NCI-H524 treated with DMSO at 0.1 percent for 48 hours (cell line): ENCODE data around the gene ITGB5.

Experiments used
- DNase-seq: peaks from one replicate; lab custom pipeline; 2025; lab: John Stamatoyannopoulos, UW

ITGB5 gene, protein sequence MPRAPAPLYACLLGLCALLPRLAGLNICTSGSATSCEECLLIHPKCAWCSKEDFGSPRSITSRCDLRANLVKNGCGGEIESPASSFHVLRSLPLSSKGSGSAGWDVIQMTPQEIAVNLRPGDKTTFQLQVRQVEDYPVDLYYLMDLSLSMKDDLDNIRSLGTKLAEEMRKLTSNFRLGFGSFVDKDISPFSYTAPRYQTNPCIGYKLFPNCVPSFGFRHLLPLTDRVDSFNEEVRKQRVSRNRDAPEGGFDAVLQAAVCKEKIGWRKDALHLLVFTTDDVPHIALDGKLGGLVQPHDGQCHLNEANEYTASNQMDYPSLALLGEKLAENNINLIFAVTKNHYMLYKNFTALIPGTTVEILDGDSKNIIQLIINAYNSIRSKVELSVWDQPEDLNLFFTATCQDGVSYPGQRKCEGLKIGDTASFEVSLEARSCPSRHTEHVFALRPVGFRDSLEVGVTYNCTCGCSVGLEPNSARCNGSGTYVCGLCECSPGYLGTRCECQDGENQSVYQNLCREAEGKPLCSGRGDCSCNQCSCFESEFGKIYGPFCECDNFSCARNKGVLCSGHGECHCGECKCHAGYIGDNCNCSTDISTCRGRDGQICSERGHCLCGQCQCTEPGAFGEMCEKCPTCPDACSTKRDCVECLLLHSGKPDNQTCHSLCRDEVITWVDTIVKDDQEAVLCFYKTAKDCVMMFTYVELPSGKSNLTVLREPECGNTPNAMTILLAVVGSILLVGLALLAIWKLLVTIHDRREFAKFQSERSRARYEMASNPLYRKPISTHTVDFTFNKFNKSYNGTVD

DNA sequence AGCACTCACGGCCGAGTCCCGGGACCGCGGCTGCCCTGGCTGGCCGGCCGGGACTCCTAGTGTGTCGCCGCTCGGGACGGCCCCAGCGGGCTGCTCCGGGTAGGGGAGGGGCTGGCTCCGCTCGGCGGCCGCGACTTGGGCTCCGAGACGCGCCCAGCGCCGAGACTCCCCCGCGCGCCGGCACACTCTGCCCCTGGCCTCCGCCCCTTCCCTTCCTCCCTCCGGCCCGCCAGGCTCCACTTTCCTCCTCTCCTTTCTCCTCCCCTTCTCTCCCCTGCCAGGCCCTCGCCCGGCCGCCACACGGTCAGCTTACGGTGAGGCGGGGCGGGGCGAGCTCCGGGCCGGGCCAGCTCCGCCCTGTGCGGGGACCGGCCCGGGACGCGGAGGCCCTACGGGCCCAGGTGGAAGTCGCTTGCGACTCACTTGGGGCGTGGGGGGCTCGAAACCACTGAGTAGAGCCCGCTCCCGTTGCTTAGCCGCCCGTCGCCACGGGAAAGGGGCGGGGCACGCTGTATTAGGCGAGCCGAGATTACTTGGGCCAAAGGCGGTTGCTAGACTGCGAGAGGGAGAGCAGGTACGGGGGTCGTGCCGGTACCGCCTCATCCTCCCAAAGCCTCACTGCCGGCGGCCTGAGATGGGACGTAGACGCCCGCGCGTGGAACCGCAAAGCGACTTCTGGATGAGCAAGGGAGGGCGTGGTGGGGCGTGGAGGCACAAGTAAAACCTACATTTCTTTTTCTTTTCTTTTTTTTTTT lies at the start of gene ITGB5:
Gene ITGB5 (minus strand): TSS at position 189 of the 755 bp plus-strand sequence. CDS start 365 bp downstream, outside the sequence.
- peak; percentile 17 for DNase-seq

DNA sequence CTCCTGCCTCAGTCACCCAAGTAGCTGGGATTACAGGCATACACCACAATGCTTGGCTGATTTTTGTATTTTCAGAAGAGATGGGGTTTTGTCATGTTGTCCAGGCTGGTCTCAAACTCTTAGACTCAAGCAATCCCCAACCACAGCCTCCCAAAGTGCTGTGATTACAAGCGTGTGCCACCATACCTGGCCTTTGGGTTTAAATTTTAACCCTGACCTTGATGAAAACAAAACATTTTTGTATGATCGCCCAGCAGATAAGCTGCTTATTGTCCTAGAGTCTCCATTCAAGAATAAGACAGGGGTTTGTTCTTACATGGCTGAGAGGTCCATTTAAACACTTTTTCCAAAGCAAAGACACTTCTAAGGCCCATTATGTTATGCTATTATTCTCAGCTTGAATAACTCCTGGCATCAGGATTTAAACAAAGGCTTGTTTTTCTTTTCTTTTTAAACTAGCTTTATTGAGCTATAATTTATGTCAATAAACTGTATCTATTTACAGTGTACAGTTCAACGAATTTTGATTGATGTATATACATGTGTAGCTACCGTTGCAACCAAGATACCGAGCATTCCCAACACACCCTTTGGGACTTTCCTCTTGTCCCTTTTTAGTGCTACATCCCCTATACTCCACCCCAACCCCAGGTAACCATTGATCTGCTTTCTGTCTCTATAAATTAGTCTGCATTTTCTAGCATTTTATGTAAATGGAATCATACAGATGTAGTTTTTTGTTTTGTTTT lies 48.8 kb upstream of the ITGB5 start:
- no peak for DNase-seq

DNA sequence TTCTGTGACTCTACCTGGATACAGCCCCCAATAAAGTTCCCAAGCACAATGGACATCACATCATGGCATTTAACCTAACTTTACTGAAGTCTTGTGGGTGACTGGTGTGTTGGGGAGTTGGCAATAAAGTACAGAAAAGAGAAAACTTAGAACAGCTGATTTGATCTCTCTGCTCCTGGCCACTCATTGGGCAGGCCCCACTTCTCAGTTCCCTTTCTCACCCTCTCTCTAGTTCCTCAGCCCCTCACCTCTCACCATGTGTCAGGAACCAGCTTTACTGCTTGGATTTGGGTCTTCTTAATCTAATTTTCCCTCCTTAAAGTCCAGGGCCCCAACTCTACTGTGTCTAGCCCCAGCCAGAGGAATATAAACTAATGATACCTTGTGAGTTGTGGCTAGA lies 48.1 kb upstream of the ITGB5 start:
- DNase-seq = no peak

DNA sequence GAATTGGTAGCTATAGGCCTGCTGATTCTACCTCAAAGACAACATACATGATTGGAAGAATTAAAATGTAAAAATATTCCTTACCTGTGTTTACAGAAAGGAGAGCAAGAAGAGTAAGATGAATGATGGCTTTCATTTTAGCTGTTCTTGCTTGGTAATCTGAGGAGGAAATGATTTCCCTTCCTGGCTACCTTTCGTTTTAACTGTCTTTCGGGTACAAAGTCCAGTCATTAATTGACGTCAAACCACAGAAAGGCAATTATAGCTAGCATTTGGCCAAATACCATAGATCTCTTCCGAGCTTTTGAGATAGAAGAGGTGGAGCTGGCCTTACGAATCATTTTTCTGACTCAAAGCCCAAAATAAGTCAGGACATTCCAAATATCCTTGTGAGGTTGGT lies 47.4 kb upstream of the ITGB5 start, which contains the start of gene MUC13:
Gene MUC13 (minus strand): TSS at position 175 of the 400 bp plus-strand sequence. CDS start 39 bp downstream, at position 136.
- no peak for DNase-seq

DNA sequence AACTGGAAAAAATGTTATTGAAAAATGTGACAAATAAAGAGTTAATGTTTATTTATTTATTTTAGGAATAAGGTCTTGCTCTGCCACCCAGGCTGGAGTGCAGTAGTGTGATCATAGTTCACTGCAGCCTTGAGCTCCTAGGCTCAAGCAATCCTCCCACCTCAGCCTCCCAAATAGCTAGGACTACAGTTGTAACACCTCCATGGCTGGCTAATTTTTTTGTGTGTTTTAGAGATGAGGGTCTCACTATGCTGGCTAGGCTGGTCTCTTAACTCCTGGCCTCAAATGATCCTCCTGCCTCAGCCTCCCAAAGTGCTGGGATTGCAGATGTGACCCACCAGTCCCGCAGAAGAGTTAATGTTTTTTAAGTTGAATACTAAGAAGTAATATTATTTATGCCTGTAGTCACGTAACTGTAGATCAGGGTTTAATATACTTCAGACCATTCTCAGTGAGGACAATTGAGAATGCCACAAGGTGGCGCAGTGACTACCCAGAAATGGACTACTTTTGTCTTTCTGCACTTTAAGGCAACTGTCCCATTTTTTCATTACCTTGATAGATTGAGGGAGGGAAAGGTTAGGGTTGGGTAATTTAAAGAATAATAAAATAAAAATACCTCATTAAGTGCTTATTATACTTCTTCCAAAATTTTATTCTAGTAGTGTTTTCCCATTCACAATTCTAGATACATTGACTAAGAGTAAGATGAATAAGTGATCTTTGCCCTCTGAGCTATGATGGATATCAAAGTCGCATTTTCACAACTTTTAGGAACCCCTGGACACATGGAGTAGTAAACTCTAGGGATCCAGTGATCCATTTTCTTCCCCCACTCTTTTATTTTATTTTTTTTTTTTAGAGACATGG lies 41.4 kb upstream of the ITGB5 start:
- DNase-seq = no peak

DNA sequence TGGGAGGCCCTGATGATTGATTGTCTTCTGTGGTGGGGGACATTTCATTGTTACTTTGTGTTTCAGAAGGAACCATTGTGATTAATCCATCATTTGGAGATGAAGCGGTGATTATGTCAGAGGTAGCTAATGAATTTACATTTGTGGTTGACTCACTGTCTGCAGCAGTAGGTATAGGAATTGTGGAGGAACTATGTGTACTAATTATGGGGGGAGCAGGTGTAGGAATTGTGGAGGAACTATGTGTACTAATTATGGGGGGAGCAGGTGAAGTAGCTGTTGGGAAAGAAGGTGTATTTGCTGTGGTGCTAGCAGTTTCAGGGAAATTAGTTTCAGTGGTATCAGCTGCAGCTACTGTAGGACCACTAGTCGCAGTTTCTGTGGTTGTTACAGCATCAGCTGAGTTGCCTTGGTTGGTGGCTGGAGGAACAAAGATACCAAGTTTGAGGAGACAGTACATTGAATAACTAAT lies 40.4 kb upstream of the ITGB5 start:
- no peak for DNase-seq

DNA sequence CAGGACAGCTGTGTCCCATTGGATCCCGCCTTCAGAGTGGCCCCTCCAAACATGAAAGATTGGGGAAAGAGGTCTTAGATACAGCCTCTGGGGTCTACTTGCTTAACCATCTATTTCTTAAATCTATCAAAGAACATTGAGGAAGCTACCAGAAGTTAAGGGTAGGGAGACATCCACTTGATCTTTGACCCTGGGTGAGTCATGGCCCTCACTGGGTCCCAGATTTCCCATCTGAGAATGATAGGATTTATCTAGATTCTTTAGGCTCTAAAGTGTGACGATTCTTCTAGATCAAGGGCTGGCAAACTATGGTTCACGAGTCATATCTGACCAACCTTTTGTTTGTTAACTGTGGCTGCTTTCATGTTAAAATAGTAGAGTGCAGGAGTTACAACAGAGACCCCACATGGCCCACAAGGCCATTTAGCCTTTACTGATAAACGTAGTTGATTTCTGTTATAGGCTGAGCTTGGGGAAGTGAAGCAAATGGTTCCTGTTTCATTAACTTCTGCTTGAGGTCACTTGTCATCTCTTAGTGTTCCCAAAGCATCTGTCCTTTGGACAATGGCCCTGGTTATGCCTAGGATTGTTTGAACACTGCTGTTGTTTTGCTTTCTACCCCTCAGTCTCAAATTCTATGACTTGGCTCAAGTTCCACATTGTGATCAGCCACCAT lies 39.4 kb upstream of the ITGB5 start:
- no peak for DNase-seq

DNA sequence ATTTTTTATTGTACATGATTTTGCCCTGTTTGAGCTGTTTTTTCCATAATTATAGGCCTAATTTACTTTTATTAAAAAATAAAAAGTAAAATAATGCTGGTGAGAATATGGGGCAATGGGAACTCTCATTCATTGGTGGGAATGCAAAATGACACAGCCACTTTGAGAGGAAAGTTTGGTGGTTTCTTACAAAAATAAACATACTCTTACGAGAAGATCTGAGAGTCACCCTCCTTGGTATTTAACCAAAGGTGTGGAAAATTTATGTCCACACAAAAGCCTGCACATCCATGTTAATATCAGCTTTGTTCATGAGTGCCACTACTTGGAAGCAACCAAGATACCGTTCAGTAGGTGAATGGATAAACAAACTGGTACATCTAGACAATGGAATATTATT lies 37.6 kb upstream of the ITGB5 start:
- no peak for DNase-seq

DNA sequence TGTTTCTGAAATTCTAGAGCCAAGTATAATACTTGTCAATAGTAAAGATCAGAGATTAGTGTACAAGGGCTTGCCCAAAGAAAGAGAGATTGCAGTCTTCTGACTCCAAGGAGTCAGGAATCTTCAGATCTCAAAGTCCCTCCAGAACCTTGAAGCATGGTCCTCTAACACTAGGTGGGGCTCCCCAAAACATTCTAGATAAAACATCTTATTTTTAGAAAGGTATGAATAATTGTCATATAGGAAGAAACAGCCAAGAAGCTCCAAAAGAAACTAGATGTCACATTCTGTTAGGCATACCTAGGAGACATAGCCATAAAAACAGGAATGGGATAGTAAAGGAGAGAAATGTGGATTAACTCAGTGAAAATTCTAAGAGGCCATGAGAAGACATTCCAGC lies 36.7 kb upstream of the ITGB5 start:
- no peak for DNase-seq

DNA sequence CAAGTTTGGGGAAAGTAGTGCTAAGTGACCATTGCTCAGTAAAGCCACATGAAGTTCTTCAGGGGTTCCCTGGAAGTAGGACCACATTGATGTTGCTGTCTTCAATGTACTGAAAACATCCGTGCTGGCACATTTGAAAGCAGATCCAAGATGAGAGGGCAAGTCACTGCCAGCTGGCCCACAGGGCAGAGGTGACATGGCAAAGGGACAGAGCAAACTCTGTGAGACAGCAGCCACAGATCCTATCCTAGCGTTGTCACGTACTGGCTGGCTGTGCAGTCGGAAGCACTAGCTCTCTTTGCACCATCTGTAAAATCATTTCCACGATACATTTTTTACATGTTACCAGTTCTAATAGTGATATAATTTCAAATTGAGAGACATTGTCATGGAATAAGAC lies 33.6 kb upstream of the ITGB5 start:
- no peak for DNase-seq

DNA sequence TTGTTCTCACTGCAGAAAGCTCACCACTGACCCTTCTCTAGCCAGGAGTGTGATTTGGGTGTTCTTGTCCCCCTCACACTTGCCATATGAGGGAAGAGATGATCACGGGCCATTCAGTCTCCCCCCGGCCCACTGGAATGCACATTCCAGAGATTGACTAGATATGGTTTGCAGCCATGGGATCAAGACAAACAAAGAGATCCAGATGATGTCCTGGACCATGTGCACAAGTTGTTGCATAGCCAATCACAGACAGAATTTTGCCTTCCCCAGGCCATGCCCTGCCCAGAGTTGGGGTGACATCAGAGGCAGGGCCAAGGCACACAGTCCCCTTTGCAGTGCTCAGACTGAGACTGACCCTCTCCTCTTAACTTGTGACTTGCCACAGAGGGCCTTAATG lies 32.6 kb upstream of the ITGB5 start:
- DNase-seq = no peak

DNA sequence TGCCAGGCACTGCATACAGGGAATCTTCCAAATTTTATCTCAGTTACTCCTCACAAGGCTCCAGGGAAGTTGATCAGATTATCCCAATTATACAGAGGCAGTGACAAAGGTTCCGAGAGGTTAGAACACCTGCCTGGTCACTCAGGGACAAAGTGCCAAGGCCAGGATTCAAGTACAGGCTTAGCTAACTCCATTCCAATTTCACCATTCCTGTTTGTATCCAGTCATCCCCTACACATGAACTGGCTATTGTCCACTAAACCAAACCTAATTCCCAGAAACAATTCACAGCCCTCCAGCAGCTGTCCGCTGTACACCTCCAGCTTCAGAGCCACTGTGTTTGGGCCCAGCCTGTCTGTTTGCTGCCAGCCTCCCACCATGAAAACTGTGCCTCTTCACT lies 31.4 kb upstream of the ITGB5 start:
- no peak for DNase-seq

DNA sequence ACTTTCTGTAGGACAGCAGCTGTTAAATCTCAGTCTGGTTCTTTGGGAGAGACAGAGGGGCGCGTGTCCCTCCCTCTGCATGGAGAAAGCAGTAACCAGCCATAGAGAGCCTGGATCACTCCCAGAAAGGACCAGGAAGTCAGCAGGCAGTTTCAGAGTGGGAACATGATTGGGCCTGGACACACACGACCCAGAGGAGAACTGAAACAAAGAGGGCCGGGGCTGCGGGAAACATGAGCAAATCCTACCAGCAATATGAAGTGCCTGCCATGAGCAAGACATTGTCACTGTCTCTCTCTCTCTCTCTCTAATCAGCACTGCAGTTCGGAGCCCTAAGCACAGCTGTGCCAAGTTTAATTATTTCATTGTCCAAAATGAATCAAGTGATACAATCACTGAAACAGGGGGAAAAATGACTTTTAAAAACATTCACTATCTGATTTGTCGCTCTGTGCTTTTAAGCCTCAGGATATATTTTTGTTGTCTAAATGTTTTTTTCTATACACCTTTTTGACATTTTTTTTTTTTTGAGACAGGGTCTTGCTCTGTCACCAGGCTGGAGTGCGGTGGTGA lies 29.8 kb upstream of the ITGB5 start:
- DNase-seq = no peak

DNA sequence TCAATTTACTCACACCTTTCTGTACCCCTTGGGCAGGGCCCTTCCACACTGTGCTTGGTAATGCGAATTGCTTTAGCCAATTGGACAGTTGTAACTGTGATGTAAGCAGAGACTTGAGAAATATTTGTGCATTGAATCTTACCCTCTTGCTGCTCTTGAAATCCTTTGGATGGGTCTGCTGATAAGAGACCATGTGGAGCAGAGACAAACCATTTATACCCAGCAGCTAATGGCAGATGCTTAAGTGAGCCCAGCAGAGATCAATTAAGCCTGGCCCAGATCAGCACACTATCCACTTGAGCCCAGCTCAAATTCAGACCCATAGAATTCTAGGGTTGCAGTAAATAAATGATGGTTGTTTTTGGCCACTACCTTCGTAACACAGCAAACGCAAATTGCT lies 28.1 kb upstream of the ITGB5 start:
- no peak for DNase-seq

DNA sequence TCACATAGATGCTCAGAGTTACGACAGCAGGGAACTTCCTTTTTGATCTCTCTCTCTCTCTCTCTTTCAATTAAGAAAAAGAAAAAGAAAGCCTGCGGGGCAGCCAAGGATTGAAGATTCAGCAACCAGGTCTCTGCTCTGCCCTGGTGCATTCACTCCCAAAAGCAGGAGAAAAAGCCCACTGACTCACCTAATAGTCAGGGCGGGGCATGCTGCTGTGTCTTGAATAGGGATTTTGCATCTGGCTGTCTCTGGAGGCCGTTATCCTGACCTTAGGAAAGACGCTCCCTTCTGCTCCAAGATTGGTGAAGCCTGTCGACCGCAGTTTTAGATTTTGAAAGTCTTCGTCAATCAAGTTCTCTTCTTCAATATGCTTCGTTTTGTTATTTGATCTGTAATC lies 20.8 kb upstream of the ITGB5 start:
- DNase-seq = no peak

DNA sequence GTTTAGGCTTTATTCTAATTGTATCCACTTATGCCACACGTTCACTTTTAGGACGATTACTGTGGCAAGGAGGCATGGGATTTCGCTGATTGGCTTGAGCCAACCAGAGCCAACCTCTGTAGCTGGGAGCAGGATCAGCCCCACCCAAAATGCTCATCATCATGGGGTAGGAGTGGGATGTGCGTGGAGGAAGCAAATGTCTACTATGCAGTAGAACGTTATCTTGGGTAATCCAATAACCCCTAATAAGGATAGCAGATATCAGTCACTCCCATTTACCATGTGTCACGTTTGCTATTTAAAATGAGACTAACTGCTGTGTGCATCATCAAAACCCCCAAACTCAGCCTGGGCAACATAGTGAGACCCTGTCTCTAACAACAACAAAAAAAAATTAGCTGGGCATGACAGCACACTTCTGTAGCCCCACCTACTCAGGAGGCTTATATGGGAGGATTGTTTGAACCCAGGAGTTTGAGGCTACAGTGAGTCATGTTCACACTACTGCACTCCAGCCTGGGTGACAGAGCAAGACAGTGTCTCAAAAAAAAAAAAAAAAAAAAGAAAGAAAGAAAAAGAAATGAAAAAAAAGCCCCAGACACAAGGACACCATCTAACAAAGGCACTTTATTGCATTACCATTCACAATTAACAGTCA lies 17.8 kb upstream of the ITGB5 start:
- no peak for DNase-seq

DNA sequence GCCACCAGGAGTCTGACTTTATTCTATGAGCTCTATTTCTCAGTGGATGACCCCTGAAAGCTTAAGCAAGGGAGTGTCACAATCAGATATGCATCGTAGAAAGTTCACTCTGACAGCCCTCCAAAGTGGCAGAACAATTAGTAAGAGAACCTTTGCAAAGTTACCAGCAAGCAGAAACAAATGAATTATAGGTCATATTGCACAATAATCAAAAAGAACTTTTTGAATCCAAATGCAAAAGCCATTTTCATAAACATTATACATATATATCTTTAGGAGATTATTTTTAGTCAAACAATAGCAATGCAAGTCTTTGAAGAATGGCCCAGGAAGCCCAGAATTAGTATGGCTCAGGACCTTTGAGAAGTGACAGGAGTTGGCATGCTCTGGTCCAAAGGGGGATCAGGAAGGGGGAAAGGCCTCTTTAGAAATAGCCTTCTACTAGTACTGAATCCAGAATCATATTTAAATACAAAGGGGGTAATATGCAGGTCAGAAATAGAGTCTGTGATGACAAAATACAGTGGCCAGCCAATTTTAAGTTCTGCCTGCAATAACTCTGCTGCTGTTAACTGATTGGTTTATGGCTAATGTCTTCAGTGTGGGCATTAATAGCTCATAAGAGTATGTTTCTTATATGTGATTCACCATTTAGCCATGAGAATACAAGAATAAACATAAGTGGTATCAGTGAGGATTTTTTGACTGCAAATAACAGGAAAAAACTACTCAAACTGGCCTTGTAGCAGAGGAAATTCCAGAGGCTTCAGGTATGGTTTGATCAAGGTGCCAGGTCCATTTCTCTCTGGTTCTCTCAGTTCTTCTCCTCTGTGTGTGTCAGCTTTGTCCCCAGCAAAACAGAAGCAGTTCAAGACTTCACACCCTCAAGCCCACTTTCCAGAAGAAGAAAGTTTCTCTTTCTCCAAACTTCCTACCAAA lies 17.0 kb upstream of the ITGB5 start:
- DNase-seq = no peak
